GM18867 (cell line): ENCODE results near the gene AKR1E2.

Experiments
- ATAC-seq: cut with Tn5 transposase; IDR thresholded peaks from one replicate; pipeline ENCODE4 v1.9.1; 2021; ENCODE audit warnings: mild to moderate bottlenecking, moderate library complexity; ENCODE audit not compliant: unreplicated experiment

Gene AKR1E2

DNA sequence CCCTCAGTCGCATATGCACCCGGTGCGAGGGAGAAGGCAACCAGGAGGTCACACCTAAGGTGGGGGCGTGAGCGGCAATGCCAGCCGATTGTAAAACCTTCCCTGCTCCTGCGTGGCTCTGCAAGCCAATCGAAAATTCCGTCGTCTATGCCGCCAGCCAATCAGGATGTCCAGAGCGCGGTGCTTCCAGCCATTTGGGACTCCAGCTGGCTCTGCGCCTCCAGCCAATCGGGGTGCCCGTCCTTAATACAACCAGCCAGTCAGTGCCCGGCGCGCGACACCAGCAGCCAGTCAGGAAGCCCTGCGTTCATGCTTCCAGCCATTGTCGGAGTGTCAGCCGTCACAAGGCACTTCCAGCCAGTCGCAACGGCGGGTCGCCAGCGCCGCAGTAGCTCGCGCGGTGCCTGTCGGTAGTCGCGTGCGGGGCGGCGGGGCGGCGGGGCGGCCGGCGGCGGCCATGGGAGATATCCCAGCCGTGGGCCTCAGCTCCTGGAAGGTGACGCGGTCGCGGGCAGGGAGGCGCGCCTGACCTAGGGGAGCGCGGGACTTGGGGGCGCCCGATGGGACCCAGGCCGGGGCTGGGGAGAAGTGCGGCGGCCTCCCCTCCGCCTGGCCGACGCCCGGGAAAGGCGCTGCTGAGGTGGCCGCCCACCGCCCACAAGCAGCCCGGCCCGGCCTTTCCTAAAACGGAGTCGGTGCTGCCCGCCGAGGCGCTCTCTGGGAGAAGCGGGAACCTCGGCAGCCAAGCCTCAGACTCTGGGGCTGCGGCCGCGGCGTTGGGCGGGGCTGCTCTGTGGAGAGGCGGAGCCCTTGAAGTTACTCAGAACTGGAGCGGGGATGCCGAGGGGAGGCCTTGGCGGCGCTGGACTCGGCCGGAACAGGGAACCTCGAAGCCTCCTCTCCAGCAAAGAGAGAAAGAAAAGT lies at the start of gene AKR1E2:
TSS of gene AKR1E2 (plus strand) at position 340 of the 924 bp plus-strand sequence. CDS start at position 458, 118 bp downstream.
- ATAC-seq = no peak

DNA sequence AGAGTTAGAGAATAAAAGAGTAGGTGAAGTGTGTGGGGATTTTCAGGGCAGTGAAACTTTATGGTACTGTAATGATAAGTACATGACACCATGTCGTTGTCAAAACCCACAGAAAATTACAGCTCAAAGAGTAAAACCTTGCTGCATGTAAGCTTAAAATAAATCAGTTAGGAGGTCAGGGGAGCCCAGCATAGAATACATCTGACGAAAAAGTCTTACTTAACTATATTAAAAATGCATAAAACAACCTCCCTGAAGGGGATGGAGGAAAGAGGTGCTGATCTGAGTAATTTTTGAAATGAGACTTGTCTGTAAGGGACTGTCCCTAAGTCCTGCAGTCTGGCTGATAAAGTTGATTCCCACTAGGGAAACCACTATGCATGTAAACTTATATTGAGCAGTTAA lies 49.8 kb upstream of the AKR1E2 start:
- ATAC-seq = no peak

GRCh38 chr10:4778761-4779160 lies 47.2 kb upstream of the AKR1E2 start:
- no peak for ATAC-seq

DNA sequence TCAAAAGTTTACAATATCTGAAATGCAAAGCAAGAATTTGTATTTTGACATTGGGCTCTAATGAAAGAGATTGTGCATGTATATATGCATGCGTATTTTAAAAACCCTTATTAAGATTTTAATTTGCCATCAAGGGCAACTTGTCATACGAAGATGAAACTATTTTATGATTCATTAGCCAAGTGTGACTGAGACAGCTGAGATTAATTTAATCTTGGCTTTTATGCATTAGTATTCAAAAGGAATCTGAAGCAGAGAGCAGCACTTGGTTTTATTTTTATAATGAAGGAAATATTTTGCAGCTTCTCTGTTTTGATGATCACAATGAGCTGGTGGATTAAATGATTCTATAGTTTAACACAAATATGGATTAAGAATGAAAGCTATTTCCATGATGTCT lies 45.9 kb upstream of the AKR1E2 start:
- ATAC-seq = no peak

GRCh38 chr10:4780782-4781181 lies 45.2 kb upstream of the AKR1E2 start:
- no peak for ATAC-seq

DNA sequence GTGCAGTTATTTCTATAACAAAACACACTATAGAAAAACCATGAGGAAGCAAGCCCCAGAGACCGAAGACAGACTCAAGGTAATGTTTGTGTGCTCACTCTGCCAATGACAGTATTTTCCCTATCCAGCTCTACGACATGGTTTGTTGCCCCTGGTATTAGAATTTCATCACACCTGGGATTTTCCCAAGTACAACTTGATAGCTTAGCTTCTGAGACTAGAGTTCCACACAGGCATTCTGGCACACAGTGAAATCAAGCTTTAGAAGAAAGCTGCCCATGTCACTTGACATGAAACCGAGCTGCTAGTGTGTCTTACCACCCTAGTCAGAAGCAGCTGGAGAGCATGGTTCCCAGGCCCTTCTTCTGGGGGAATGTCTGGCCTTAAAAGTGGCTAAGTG lies 44.1 kb upstream of the AKR1E2 start:
- no peak for ATAC-seq

DNA sequence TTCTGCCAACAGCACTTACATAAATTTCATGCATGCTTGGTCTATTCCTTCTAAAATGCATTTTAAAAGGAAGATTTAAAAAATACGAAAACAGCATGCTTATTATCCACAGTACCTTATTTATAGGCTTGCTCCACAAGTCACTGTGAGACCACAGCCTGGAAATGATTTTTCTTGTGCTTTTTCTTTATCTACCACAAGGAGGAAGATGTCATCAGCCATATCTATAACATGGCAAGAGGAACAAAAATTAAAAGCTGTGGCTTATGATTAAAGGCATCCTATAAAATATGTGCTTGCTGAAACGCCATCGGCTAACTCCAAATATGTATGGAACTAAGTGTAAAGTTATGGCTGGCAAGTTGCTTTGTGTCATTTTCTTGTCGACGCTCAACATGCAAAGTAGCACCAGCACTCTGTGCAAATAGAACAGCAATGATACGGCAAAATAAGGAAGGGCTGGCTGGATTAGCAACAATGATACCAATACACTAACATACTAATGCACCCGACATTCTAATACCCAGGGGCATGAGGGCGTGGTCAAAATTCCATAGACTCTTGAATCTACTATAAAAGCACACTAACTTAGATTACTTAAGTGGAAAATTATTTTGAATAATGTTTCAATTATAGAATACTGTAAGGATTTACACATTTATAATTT lies 41.2 kb upstream of the AKR1E2 start:
- ATAC-seq = no peak

- ATAC-seq = no peak
These were observed 39.8 kb upstream of the AKR1E2 start for GRCh38 chr10:4786043-4786839.

DNA sequence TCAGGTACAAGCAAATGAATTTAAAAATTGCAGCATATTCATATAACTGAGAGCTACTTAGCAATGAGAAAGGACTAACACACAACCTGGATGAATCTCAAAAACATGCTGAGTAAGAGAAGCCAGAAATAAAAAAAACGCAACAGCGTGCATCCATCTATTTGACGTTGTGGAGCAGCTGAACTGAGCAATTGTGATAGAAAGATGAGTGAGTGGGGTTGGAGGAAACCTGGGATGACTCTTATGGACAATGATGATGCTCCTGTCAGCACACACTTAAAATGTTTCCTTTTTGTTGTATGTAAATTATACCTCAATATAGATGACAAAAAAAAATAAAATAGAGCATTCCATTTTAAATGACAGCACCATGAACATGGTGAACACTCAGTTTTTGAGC lies 36.0 kb upstream of the AKR1E2 start:
- ATAC-seq = no peak

GRCh38 chr10:4790922-4791321 lies 35.1 kb upstream of the AKR1E2 start:
- no peak for ATAC-seq

DNA sequence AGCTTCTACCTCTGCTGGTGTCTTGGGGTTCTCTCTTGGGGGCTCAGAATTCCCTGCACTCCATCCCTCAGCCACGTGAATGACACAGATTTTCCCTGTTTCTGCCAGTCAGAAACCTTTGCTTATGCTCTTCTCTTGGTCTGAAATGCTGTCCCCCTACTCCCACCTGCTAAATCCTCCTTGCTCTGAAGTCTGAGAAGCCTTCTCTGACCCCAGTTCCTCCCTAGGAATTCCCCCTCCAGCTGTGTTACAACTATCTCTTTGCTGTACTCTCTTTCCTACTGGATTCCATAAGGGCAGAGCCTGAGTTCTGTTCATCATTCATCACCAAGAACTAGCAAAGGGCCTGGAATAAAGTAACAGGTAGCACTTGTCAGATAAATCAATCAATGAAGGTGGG lies 33.6 kb upstream of the AKR1E2 start:
- ATAC-seq = no peak

- ATAC-seq = no peak
These were observed 24.6 kb upstream of the AKR1E2 start for GRCh38 chr10:4801405-4801804.

DNA sequence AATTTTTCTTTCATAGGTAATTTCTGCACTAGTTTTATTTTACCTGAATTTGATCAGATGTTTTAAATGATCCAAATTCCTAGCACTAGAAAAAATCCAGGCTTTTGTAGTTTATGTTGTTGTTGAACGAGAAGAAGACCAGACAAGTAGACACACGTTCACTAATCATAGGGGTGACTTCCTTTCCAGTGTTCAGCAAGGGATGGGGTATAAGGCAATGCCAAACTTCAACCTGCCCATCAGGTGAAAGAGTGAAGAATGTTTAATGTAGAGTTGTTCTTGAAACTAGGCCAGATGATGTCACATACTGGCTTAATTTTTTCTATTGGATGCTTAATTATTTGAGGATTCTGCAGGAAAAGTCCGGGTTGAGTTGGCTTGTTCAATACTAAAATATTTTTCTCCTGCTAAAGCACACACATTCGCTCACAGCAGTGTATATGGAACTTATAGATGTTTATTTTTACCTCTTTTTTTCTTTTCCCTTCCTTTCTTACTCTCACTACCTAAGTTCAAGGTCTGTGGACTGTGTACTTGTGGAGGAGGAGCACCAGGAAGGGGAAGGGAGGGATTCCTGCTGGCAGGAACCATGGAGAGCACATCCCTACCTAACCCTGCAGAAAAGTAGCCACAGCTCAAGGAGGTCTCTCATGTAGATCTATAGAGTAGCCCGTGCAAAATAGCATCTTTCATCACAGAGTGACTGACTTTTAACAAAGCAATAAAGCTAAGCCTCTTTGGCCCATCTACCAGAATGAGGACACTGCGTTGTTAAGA lies 23.1 kb upstream of the AKR1E2 start:
- ATAC-seq = no peak

DNA sequence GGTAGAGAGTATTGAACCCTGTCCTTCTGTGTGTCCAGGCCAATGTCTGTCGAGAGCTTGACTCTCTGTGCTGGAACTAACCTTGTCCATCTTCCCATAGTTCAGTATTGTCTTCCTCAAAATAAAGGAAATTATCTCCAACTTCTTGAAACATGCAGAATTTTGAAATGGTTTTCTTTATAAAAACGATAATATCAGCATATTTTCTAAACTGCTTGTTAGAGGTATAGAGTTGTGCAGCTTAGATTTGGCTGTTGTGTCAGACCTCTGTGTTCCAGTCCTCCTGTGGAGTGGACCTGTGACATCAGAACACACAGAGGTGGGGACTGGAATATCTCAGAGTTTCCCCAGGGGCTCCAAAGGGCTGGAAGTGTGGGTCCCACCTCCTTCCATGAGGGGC lies 22.2 kb upstream of the AKR1E2 start:
- ATAC-seq = no peak

- no peak for ATAC-seq
These were observed 21.5 kb upstream of the AKR1E2 start for GRCh38 chr10:4804465-4804864.

GRCh38 chr10:4806534-4806933 lies 19.5 kb upstream of the AKR1E2 start:
- ATAC-seq = no peak

- peak; percentile 59 for ATAC-seq
These were observed 18.1 kb upstream of the AKR1E2 start for GRCh38 chr10:4807761-4808507.

GRCh38 chr10:4809156-4809555 lies 16.9 kb upstream of the AKR1E2 start:
- no peak for ATAC-seq

DNA sequence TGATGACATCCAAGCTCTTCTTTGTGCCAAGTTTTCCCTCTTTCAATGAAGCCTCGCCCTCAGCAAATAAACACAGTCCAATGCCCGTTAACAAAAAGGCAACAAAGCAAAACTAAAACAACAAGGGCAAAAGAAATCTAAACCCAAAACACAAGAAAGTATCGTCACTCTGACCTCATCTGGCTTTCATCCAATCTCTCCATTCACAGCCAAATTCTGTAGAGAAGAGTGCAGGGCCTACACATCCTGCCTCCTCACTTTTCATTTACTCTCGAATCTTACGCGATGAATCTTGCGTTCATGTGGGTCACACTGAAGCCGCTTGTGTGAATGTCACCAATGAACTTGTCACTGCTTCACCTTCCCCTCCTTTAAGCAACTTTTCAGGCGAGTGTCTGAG lies 15.9 kb upstream of the AKR1E2 start:
- no peak for ATAC-seq

- ATAC-seq = no peak
These were observed 14.0 kb upstream of the AKR1E2 start for GRCh38 chr10:4812046-4812445.
